HCT116 (cell line): Measurements from ENCODE around the gene STXBP3. TPM values are rescaled to one million over a fixed set of nuclear protein-coding genes. Genes with fewer than 3 reads are reported as not detected.

Experiments used
- ATAC-seq: fragments of 200-7000 bp; cut with Tn5 transposase; 2 replicates; pipeline ENCODE4 v1.9.1; 2020; ENCODE audit warnings: mild to moderate bottlenecking, moderate library complexity
- BruUV-seq: library from RNA; stranded (reverse); fragments of 400-500 nt; replicated peaks from 2 replicates; lab custom pipeline; 2021; lab: Mats Ljungman, UMichigan
- CTCF ChIA-PET: fragments of 300-600 bp; sonication (Branson Sonifier 250); formaldehyde crosslinking; loops from one replicate; lab custom pipeline; 2021; ENCODE audit warnings: antibody characterized with exemption; lab: Charles Lee
- POLR2A ChIA-PET: fragments of 300-600, 350-600 bp; sonication (Branson Sonifier 250); formaldehyde crosslinking; loops from one replicate; lab custom pipeline; 2021; ENCODE audit warnings: antibody characterized with exemption; lab: Charles Lee
- RAD21 ChIA-PET, 2 experiments: fragments of 300-600 bp; sonication (Branson Sonifier 250); formaldehyde crosslinking; loops; one replicate each; lab custom pipeline; 2023; ENCODE audit warnings: low total read pairs in 2 of 2; ENCODE audit not compliant: uncharacterized antibody in 2 of 2, unreplicated experiment in 2 of 2, low non-redundant PET in 1 of 2; lab: Charles Lee
- DNase-seq: peaks from one replicate; pipeline ENCODE4 v3.0.0-alpha.2; 2010; ENCODE audit warnings: low read depth, low spot score
- H2AFZ ChIP-seq: fragments of 200-600 bp; shearing (Covaris generic), sonication (generic); 2 replicates; pipeline ENCODE4 v1.6.1; 2017; ENCODE audit warnings: low read depth, mixed run types, mixed read lengths, antibody characterized with exemption, low read length; ENCODE audit not compliant: poor library complexity, severe bottlenecking
- H3K27ac ChIP-seq: 2 replicates; pipeline ENCODE4 v1.5.1; 2012; ENCODE audit warnings: low read depth, low read length
- H3K27me3 ChIP-seq: fragments of 200-600 bp; sonication (generic); 2 replicates; pipeline ENCODE4 v1.6.1; 2016; ENCODE audit warnings: mixed run types, low read length, mixed read lengths; ENCODE audit not compliant: insufficient read depth
- H3K36me3 ChIP-seq, 2 experiments: fragments of 200-500 bp in 1 of 2; fragments of 200-600 bp in 1 of 2; sonication (Bioruptor generic) in 1 of 2; sonication (generic) in 1 of 2; 2 replicates each; pipeline versions ENCODE4 v1.5.1 to v1.6.1; 2014 to 2016; ENCODE audit warnings: low read length in 2 of 2, inconsistent platforms in 1 of 2, mixed read lengths in 1 of 2, mixed run types in 1 of 2; ENCODE audit not compliant: insufficient read depth in 2 of 2, control insufficient read depth in 1 of 2
- H3K4me1 ChIP-seq, 2 experiments: fragments of 200-600 bp in 1 of 2; sonication (generic) in 1 of 2; 2 replicates each; pipeline versions ENCODE4 v1.5.1 to v1.6.1; 2012 to 2017; ENCODE audit warnings: low read length in 2 of 2, inconsistent platforms in 1 of 2, mild to moderate bottlenecking in 1 of 2, mixed read lengths in 1 of 2, mixed run types in 1 of 2, moderate library complexity in 1 of 2; ENCODE audit not compliant: insufficient read depth in 2 of 2, control insufficient read depth in 1 of 2
- H3K4me2 ChIP-seq: fragments of 200-600 bp; sonication (generic); 2 replicates; pipeline ENCODE4 v1.6.1; 2017; ENCODE audit warnings: mixed run types, low read length, mixed read lengths
- H3K4me3 ChIP-seq, 2 experiments: fragments of 200-600 bp in 1 of 2; sonication (generic) in 1 of 2; replicated peaks in 1 of 2; 2 replicates each; pipeline ENCODE4 v1.5.1; 2011 to 2016; ENCODE audit warnings: low read length in 2 of 2, control low read depth in 1 of 2, low read depth in 1 of 2, mild to moderate bottlenecking in 1 of 2, mixed read lengths in 1 of 2, mixed run types in 1 of 2
- H3K79me2 ChIP-seq: fragments of 200-600 bp; sonication (generic); 2 replicates; pipeline ENCODE4 v1.6.1; 2017; ENCODE audit warnings: mild to moderate bottlenecking, mixed run types, low read length, moderate library complexity, mixed read lengths; ENCODE audit not compliant: insufficient read depth
- H3K9ac ChIP-seq: fragments of 200-600 bp; sonication (generic); 2 replicates; pipeline ENCODE4 v1.6.1; 2016; ENCODE audit warnings: low read length, mixed read lengths
- H3K9me2 ChIP-seq: fragments of 200-600 bp; sonication (generic), shearing (Covaris generic); 2 replicates; pipeline ENCODE4 v1.6.1; 2017; ENCODE audit warnings: mixed run types, mild to moderate bottlenecking, moderate library complexity; ENCODE audit not compliant: insufficient read depth
- H3K9me3 ChIP-seq, 2 experiments: fragments of 200-500 bp in 1 of 2; fragments of 200-600 bp in 1 of 2; sonication (Bioruptor generic) in 1 of 2; sonication (generic) in 1 of 2; 2 replicates each; pipeline ENCODE4 v1.6.1; 2014 to 2017; ENCODE audit warnings: low read length in 2 of 2, mixed read lengths in 2 of 2, inconsistent platforms in 1 of 2, low read depth in 1 of 2, mild to moderate bottlenecking in 1 of 2, mixed run types in 1 of 2, moderate library complexity in 1 of 2; ENCODE audit not compliant: control insufficient read depth in 1 of 2, insufficient read depth in 1 of 2
- H4K20me1 ChIP-seq: fragments of 200-600 bp; sonication (generic), shearing (Covaris generic); 2 replicates; pipeline ENCODE4 v1.6.1; 2017; ENCODE audit warnings: mixed run types, mild to moderate bottlenecking, moderate library complexity; ENCODE audit not compliant: insufficient read depth
- CEBPB ChIP-seq: IDR thresholded peaks from 2 replicates; pipeline ENCODE4 v1.6.1; 2012; ENCODE audit warnings: low read depth
- EGR1 ChIP-seq: IDR thresholded peaks from 2 replicates; pipeline ENCODE4 v1.6.1; 2012; ENCODE audit warnings: low read depth
- ELF1 ChIP-seq: IDR thresholded peaks from 2 replicates; pipeline ENCODE4 v1.6.1; 2012; ENCODE audit warnings: low read depth, borderline replicate concordance
- EZH2 ChIP-seq: fragments of 200-600 bp; sonication (generic); IDR thresholded peaks from 2 replicates; pipeline ENCODE4 v1.6.1; 2017; ENCODE audit warnings: antibody characterized with exemption, mixed run types
- EZH2phosphoT487 ChIP-seq: fragments of 200-600 bp; IDR thresholded peaks from 2 replicates; pipeline ENCODE4 v1.6.1; 2018; ENCODE audit warnings: antibody characterized with exemption, borderline replicate concordance
- FOSL1 ChIP-seq: IDR thresholded peaks from 2 replicates; pipeline ENCODE4 v1.6.1; 2012; ENCODE audit warnings: low read depth
- JUND ChIP-seq: IDR thresholded peaks from 2 replicates; pipeline ENCODE4 v1.6.1; 2012
- POLR2AphosphoS5 ChIP-seq: IDR thresholded peaks from 2 replicates; pipeline ENCODE4 v1.6.1; 2011; ENCODE audit warnings: mild to moderate bottlenecking, low read depth, low read length, moderate library complexity
- SIN3A ChIP-seq: IDR thresholded peaks from 2 replicates; pipeline ENCODE4 v1.6.1; 2012; ENCODE audit warnings: low read depth
- SRF ChIP-seq: IDR thresholded peaks from 2 replicates; pipeline ENCODE4 v1.6.1; 2012; ENCODE audit warnings: low read depth
- TCF7L2 ChIP-seq: IDR thresholded peaks from 2 replicates; pipeline ENCODE4 v1.7.0; 2011; ENCODE audit warnings: borderline replicate concordance, inconsistent platforms; ENCODE audit not compliant: insufficient read depth, insufficient read length; ENCODE audit errors: extremely low read depth
- YY1 ChIP-seq: IDR thresholded peaks from 2 replicates; pipeline ENCODE4 v1.6.1; 2011; ENCODE audit warnings: low read length, low read depth, moderate library complexity, mild to moderate bottlenecking; ENCODE audit not compliant: insufficient replicate concordance; ENCODE audit errors: extremely low read depth
- ZFX ChIP-seq: fragments of 450-650 bp; IDR thresholded peaks from 2 replicates; pipeline ENCODE4 v1.6.1; 2017
- ZNF274 ChIP-seq: fragments of 200-500 bp; sonication (Bioruptor generic); IDR thresholded peaks from 2 replicates; pipeline ENCODE4 v1.6.1; 2014; ENCODE audit warnings: mild to moderate bottlenecking, low read depth, low read length, inconsistent platforms
- intact Hi-C: fragments of 100-400 bp; cut with micrococcal nuclease; formaldehyde crosslinking; loops from 2 replicates; pipeline ENCODE4 v1.10.0; 2022
- total RNA-seq: library from RNA; stranded (reverse); gene quantifications from one replicate; pipeline ENCODE4 v1.2.1, GENCODE V29; 2021; ENCODE audit not compliant: unreplicated experiment
- TF ChIP-seq, protein P1 (sequence below): IDR thresholded peaks from 2 replicates; pipeline ENCODE4 v1.6.1; 2011; ENCODE audit warnings: mild to moderate bottlenecking, low read length, moderate library complexity; ENCODE audit not compliant: insufficient replicate concordance; ENCODE audit errors: extremely low read depth
- TF ChIP-seq, protein P2 (sequence below): IDR thresholded peaks from 2 replicates; pipeline ENCODE4 v1.6.1; 2012; ENCODE audit warnings: low read depth
- TF ChIP-seq, protein P3 (sequence below): IDR thresholded peaks from 2 replicates; pipeline ENCODE4 v1.6.1; 2012
- TF ChIP-seq, protein P4 (sequence below), 3 experiments: fragments of 200-600 bp in 1 of 3; sonication (generic) in 1 of 3; IDR thresholded peaks in 2 of 3; conservative IDR thresholded peaks in 1 of 3; 2 replicates each; pipeline ENCODE4 v1.5.1; 2012 to 2017; ENCODE audit warnings: low read depth in 2 of 3, low read length in 2 of 3, antibody characterized with exemption in 1 of 3, borderline replicate concordance in 1 of 3, control low read depth in 1 of 3, mild to moderate bottlenecking in 1 of 3, mixed read lengths in 1 of 3, mixed run types in 1 of 3, moderate library complexity in 1 of 3; ENCODE audit not compliant: insufficient read depth in 1 of 3
- TF ChIP-seq, protein P5 (sequence below): IDR thresholded peaks from 2 replicates; pipeline ENCODE4 v1.6.1; 2012

The STXBP3 gene
- total RNA-seq, 1 experiment from 2014 or later = 22.6 TPM

DNA sequence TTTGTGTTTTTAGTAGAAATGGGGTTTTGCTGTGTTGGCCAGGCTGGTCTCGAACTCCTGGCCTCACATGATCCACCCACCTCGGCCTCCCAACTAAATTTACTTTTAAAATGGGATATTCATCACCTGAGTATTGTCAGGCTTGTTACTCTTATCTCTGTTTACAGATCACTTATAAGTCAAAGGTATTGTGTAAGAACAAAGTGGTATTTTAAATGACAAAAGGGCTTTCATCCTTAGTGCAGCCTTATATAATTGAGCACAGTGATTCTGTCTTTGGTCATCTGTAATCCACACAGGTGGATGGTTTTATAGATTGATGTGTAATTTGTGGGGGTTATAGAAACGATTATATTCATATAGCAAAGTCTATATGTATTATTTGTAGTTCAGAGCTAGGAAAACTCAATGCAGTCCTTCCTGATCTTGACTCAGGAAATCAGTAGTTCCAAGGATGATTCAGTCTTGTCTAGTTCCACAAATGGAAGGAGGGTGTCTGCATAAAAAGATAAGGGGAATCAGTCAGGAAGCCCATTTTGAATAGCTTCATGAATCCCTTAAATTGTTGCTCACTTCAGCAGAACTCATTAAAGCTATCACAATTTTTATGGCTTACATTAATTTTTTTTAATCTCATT lies 34.6 kb downstream of the STXBP3 start:
- Histone ChIP-seq H4K20me1 (no peaks in the 10 kb centered on the region), H3K4me3 (no peak overlapping the region), H3K9ac (no peak overlapping the region), H3K36me3 (peaks cover 5 to 25% of the 10 kb centered on the region in 2 experiments), H3K79me2 (no peaks in the 10 kb centered on the region)
- RAD21 ChIA-PET = no interaction called here
- TSS peak; percentile 21 for BruUV-seq
- ATAC-seq = no peak
- TF ChIP-seq, protein P1, sequence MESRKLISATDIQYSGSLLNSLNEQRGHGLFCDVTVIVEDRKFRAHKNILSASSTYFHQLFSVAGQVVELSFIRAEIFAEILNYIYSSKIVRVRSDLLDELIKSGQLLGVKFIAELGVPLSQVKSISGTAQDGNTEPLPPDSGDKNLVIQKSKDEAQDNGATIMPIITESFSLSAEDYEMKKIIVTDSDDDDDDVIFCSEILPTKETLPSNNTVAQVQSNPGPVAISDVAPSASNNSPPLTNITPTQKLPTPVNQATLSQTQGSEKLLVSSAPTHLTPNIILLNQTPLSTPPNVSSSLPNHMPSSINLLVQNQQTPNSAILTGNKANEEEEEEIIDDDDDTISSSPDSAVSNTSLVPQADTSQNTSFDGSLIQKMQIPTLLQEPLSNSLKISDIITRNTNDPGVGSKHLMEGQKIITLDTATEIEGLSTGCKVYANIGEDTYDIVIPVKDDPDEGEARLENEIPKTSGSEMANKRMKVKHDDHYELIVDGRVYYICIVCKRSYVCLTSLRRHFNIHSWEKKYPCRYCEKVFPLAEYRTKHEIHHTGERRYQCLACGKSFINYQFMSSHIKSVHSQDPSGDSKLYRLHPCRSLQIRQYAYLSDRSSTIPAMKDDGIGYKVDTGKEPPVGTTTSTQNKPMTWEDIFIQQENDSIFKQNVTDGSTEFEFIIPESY = no peak
- TF ChIP-seq JUND (no peak), POLR2AphosphoS5 (no peak), EGR1 (no peak), FOSL1 (no peak), SRF (no peak), ZNF274 (no peak), ELF1 (no peak), SIN3A (no peak), EZH2phosphoT487 (no peak), YY1 (no peak), TCF7L2 (no peak), CEBPB (no peak), ZFX (no peak), EZH2 (no peak)
- TF ChIP-seq, protein P2, sequence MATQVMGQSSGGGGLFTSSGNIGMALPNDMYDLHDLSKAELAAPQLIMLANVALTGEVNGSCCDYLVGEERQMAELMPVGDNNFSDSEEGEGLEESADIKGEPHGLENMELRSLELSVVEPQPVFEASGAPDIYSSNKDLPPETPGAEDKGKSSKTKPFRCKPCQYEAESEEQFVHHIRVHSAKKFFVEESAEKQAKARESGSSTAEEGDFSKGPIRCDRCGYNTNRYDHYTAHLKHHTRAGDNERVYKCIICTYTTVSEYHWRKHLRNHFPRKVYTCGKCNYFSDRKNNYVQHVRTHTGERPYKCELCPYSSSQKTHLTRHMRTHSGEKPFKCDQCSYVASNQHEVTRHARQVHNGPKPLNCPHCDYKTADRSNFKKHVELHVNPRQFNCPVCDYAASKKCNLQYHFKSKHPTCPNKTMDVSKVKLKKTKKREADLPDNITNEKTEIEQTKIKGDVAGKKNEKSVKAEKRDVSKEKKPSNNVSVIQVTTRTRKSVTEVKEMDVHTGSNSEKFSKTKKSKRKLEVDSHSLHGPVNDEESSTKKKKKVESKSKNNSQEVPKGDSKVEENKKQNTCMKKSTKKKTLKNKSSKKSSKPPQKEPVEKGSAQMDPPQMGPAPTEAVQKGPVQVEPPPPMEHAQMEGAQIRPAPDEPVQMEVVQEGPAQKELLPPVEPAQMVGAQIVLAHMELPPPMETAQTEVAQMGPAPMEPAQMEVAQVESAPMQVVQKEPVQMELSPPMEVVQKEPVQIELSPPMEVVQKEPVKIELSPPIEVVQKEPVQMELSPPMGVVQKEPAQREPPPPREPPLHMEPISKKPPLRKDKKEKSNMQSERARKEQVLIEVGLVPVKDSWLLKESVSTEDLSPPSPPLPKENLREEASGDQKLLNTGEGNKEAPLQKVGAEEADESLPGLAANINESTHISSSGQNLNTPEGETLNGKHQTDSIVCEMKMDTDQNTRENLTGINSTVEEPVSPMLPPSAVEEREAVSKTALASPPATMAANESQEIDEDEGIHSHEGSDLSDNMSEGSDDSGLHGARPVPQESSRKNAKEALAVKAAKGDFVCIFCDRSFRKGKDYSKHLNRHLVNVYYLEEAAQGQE = no peak
- TF ChIP-seq, protein P3, sequence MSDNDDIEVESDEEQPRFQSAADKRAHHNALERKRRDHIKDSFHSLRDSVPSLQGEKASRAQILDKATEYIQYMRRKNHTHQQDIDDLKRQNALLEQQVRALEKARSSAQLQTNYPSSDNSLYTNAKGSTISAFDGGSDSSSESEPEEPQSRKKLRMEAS = no peak
- TF ChIP-seq, protein P4, sequence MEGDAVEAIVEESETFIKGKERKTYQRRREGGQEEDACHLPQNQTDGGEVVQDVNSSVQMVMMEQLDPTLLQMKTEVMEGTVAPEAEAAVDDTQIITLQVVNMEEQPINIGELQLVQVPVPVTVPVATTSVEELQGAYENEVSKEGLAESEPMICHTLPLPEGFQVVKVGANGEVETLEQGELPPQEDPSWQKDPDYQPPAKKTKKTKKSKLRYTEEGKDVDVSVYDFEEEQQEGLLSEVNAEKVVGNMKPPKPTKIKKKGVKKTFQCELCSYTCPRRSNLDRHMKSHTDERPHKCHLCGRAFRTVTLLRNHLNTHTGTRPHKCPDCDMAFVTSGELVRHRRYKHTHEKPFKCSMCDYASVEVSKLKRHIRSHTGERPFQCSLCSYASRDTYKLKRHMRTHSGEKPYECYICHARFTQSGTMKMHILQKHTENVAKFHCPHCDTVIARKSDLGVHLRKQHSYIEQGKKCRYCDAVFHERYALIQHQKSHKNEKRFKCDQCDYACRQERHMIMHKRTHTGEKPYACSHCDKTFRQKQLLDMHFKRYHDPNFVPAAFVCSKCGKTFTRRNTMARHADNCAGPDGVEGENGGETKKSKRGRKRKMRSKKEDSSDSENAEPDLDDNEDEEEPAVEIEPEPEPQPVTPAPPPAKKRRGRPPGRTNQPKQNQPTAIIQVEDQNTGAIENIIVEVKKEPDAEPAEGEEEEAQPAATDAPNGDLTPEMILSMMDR (IDR thresholded peaks at IDR 0.05 in 2 of 3, conservative IDR thresholded peaks at IDR 0.05 in 1 of 3; ENCODE audit: borderline replicate concordance in 1 of 3, insufficient read depth in 1 of 3, low read depth in 2 of 3, low read length in 2 of 3) = no peak
- TF ChIP-seq, protein P5, sequence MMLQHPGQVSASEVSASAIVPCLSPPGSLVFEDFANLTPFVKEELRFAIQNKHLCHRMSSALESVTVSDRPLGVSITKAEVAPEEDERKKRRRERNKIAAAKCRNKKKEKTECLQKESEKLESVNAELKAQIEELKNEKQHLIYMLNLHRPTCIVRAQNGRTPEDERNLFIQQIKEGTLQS = no peak
- TF ChIP-seq, all 23 proteins: peak for 0
- intact Hi-C loops = no loop called here
- Histone ChIP-seq H2AFZ (no peak overlapping the region), H3K4me2 (no peak overlapping the region), H3K9me3 (peaks cover 9 to 12% of the 10 kb centered on the region in 2 experiments; a peak in 2 of 4 replicates), H3K9me2 (no peaks in the 10 kb centered on the region), H3K27me3 (no peaks in the 10 kb centered on the region), H3K4me1 (no peaks in the 10 kb centered on the region), H3K27ac (no peak overlapping the region)
- no peak for DNase-seq
- CTCF ChIA-PET = no interaction called here
- POLR2A ChIA-PET = no interaction called here
